DOHH2 (cell line): Measurements from ENCODE around the gene ITGBL1.

Experiments
- EZH2phosphoT487 ChIP-seq: fragments of 200-600 bp; sonication (generic); IDR thresholded peaks from 2 replicates; pipeline ENCODE4 v1.6.1; 2017; ENCODE audit warnings: borderline replicate concordance, mild to moderate bottlenecking, antibody characterized with exemption, low read length, moderate library complexity, mixed read lengths
- TF ChIP-seq, protein P1 (sequence below): fragments of 200-600 bp; sonication (generic); IDR thresholded peaks from one replicate; pipeline ENCODE4 v1.5.1; 2014; ENCODE audit warnings: antibody characterized with exemption, mild to moderate bottlenecking, low read depth, low read length; ENCODE audit not compliant: poor library complexity, severe bottlenecking

DNA sequence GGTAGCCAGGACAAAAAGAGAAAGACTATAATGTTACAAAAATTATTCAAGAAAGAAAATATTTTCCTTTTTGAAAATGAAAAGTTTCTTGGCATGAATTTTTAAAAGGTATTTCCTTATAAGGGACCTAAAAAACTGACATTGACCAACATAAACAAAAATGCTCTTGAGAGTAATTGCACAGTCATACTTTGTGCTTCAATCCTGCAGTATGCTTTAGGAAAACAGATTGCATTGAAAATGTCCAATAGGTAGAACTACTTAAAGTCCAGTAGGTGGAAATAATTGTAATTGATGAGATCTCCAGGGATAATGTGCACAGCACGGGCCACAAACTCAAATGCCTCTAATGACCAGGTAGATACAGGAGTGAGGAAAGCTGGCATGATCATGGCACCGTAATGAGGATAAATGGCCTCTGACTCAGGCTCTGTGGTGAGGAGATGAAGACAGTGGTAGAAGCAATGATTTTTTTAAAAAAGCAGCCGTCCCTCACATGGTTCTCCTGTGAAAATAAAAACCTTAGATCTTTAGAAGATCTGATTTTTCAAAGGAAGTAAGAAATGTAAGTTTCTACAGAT, 278.0 kb downstream of the ITGBL1 start:
- TF ChIP-seq, protein P1, sequence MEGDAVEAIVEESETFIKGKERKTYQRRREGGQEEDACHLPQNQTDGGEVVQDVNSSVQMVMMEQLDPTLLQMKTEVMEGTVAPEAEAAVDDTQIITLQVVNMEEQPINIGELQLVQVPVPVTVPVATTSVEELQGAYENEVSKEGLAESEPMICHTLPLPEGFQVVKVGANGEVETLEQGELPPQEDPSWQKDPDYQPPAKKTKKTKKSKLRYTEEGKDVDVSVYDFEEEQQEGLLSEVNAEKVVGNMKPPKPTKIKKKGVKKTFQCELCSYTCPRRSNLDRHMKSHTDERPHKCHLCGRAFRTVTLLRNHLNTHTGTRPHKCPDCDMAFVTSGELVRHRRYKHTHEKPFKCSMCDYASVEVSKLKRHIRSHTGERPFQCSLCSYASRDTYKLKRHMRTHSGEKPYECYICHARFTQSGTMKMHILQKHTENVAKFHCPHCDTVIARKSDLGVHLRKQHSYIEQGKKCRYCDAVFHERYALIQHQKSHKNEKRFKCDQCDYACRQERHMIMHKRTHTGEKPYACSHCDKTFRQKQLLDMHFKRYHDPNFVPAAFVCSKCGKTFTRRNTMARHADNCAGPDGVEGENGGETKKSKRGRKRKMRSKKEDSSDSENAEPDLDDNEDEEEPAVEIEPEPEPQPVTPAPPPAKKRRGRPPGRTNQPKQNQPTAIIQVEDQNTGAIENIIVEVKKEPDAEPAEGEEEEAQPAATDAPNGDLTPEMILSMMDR: no peak
- no peak for TF ChIP-seq EZH2phosphoT487
